OCI-LY1 (cell line): ENCODE results near the gene SLC35F3.

ENCODE experiments used
- H2AFZ ChIP-seq: fragments of 200-600 bp; sonication (generic), shearing (Covaris generic); 2 replicates; pipeline ENCODE4 v1.6.0; 2014; ENCODE audit warnings: antibody characterized with exemption, mild to moderate bottlenecking, low read length
- H3F3A ChIP-seq: fragments of 200-600 bp; sonication (generic), shearing (Covaris generic); 2 replicates; pipeline ENCODE4 v1.6.0; 2014; ENCODE audit warnings: mild to moderate bottlenecking, antibody characterized with exemption, low read length, moderate library complexity; ENCODE audit not compliant: insufficient read depth
- H3K27ac ChIP-seq: fragments of 200-600 bp; sonication (generic); 2 replicates; pipeline ENCODE4 v1.5.1; 2014; ENCODE audit warnings: low read length, mixed run types, mild to moderate bottlenecking, low read depth; ENCODE audit not compliant: poor library complexity, severe bottlenecking
- H3K27me3 ChIP-seq: fragments of 200-600 bp; sonication (generic); 2 replicates; pipeline ENCODE4 v1.6.0; 2014; ENCODE audit warnings: antibody characterized with exemption, mild to moderate bottlenecking, low read length, moderate library complexity; ENCODE audit not compliant: insufficient read depth
- H3K36me3 ChIP-seq: fragments of 200-600 bp; sonication (generic); 2 replicates; pipeline ENCODE4 v1.6.1; 2014; ENCODE audit warnings: mild to moderate bottlenecking, antibody characterized with exemption, low read length, moderate library complexity, mixed read lengths; ENCODE audit not compliant: insufficient read depth
- H3K4me1 ChIP-seq: fragments of 200-600 bp; sonication (generic); 2 replicates; pipeline ENCODE4 v1.5.1; 2014; ENCODE audit warnings: mild to moderate bottlenecking, low read length, moderate library complexity; ENCODE audit not compliant: insufficient read depth, severe bottlenecking
- H3K4me2 ChIP-seq: fragments of 200-600 bp; sonication (generic), shearing (Covaris generic); 2 replicates; pipeline ENCODE4 v1.6.1; 2014; ENCODE audit warnings: low read length
- H3K4me3 ChIP-seq: fragments of 200-600 bp; sonication (generic); 2 replicates; pipeline ENCODE4 v1.5.1; 2014; ENCODE audit warnings: low read length, low read depth, mild to moderate bottlenecking, mixed read lengths; ENCODE audit not compliant: poor library complexity, severe bottlenecking
- H3K79me2 ChIP-seq: fragments of 200-600 bp; shearing (Covaris generic); 2 replicates; pipeline ENCODE4 v1.6.1; 2016; ENCODE audit warnings: mixed run types, low read length, mixed read lengths; ENCODE audit not compliant: insufficient read depth
- H3K9ac ChIP-seq: fragments of 200-600 bp; sonication (generic), shearing (Covaris generic); 2 replicates; pipeline ENCODE4 v1.6.1; 2014; ENCODE audit warnings: mild to moderate bottlenecking, low read length, mixed read lengths
- H3K9me2 ChIP-seq: fragments of 200-600 bp; sonication (generic), shearing (Covaris generic); 2 replicates; pipeline ENCODE4 v1.6.1; 2014; ENCODE audit warnings: low read depth, mild to moderate bottlenecking, low read length, mixed read lengths
- H3K9me3 ChIP-seq: fragments of 200-600 bp; shearing (Covaris generic); 2 replicates; pipeline ENCODE4 v1.6.1; 2014; ENCODE audit warnings: low read length, mixed read lengths
- H4K20me1 ChIP-seq: fragments of 200-600 bp; sonication (generic), shearing (Covaris generic); 2 replicates; pipeline ENCODE4 v1.6.0; 2016; ENCODE audit warnings: mild to moderate bottlenecking, low read length; ENCODE audit not compliant: insufficient read depth
- CTCF ChIP-seq: fragments of 200-600 bp; sonication (generic), shearing (Covaris generic); IDR thresholded peaks from 2 replicates; pipeline ENCODE4 v1.5.1; 2017; ENCODE audit warnings: mild to moderate bottlenecking, antibody characterized with exemption, low read length, moderate library complexity, mixed read lengths
- EZH2 ChIP-seq: fragments of 200-600 bp; sonication (generic), shearing (Covaris generic); IDR thresholded peaks from 2 replicates; pipeline ENCODE4 v1.8.0; 2017; ENCODE audit warnings: borderline replicate concordance, mixed run types, mild to moderate bottlenecking, antibody characterized with exemption, low read length, moderate library complexity, mixed read lengths

The SLC35F3 gene

GRCh38 chr1:234022302-234022701 lies 117.8 kb downstream of the SLC35F3 start:
- no peaks in the 10 kb centered on the region for H4K20me1 ChIP-seq
- H3K9me3 ChIP-seq = no peaks in the 10 kb centered on the region
- no peak overlapping the region for H3K27ac ChIP-seq
- no peaks in the 10 kb centered on the region for H3K9me2 ChIP-seq
- H3K79me2 ChIP-seq = no peaks in the 10 kb centered on the region
- no peaks in the 10 kb centered on the region for H3F3A ChIP-seq
- H2AFZ ChIP-seq = no peak overlapping the region
- H3K4me1 ChIP-seq = no peaks in the 10 kb centered on the region
- H3K9ac ChIP-seq = no peak overlapping the region
- no peak overlapping the region for H3K4me2 ChIP-seq
- TF ChIP-seq CTCF (no peak), EZH2 (no peak)
- no peak overlapping the region for H3K4me3 ChIP-seq
- no peaks in the 10 kb centered on the region for H3K36me3 ChIP-seq
- H3K27me3 ChIP-seq = no peaks in the 10 kb centered on the region

- Histone ChIP-seq H4K20me1 (no peaks in the 10 kb centered on the region), H3K9me2 (no peaks in the 10 kb centered on the region), H3F3A (no peaks in the 10 kb centered on the region), H3K9ac (no peak overlapping the region), H3K9me3 (no peaks in the 10 kb centered on the region), H3K36me3 (no peaks in the 10 kb centered on the region), H3K27me3 (no peaks in the 10 kb centered on the region), H3K4me2 (no peak overlapping the region), H3K4me1 (no peaks in the 10 kb centered on the region), H3K27ac (no peak overlapping the region), H3K79me2 (no peaks in the 10 kb centered on the region), H2AFZ (no peak overlapping the region), H3K4me3 (no peak overlapping the region)
- TF ChIP-seq EZH2 = no peak
- TF ChIP-seq CTCF = no peak
Observed at GRCh38 chr1:234039603-234040002, 135.1 kb downstream of the SLC35F3 start.

DNA sequence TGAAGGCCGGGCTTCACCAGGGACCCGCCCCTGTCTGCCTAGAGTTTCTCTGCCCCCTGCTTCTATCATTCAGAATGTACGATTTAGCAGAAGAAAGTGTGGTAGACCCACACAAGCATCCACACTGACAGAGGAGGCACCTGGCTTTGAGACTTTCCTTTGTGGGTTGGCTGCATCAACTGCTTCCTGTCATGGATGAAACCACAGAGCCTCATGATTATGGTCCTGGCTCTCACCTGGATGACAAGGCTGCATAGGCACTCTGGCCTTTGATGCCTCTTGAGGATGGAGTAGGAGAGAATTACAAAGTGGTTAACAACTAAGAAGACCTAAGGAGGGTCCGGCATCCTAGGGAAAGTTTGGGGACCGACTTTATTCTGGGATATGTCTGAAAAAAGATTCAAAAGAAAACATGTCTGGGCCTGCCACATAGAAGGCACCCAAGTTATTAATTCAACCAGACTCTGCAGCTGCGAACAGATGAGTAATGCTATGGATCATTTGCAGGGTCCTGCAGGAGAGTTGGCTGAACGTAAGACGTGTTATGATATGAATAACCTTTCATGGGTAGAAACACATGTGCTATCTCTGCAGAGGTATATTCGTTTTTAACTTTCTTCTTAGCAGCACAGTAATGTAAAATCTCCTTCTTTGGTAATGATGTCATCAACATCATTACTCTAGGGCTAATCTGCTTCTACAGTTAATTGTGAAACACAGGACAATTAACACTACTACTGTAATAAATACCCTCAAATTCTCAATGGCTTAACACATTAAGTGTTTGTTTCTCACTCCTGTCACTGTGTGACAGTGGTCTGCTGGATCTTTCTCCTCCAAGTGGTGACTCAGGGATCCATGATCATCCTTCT lies 136.2 kb downstream of the SLC35F3 start:
- Histone ChIP-seq H3K9ac (no peak overlapping the region), H3F3A (no peaks in the 10 kb centered on the region), H3K9me3 (no peaks in the 10 kb centered on the region), H3K79me2 (no peaks in the 10 kb centered on the region), H4K20me1 (no peaks in the 10 kb centered on the region), H3K4me1 (no peaks in the 10 kb centered on the region), H2AFZ (no peak overlapping the region), H3K36me3 (no peaks in the 10 kb centered on the region), H3K27me3 (no peaks in the 10 kb centered on the region), H3K9me2 (no peaks in the 10 kb centered on the region), H3K4me3 (no peak overlapping the region), H3K4me2 (no peak overlapping the region), H3K27ac (no peak overlapping the region)
- TF ChIP-seq CTCF = no peak
- no peak for TF ChIP-seq EZH2
